HG02973 (cell line): ENCODE measurements around the gene MCTP2.

ENCODE experiments used
- ATAC-seq: cut with Tn5 transposase; IDR thresholded peaks from one replicate; pipeline ENCODE4 v1.9.1; 2021; ENCODE audit warnings: moderate library complexity; ENCODE audit not compliant: unreplicated experiment

The MCTP2 gene

DNA sequence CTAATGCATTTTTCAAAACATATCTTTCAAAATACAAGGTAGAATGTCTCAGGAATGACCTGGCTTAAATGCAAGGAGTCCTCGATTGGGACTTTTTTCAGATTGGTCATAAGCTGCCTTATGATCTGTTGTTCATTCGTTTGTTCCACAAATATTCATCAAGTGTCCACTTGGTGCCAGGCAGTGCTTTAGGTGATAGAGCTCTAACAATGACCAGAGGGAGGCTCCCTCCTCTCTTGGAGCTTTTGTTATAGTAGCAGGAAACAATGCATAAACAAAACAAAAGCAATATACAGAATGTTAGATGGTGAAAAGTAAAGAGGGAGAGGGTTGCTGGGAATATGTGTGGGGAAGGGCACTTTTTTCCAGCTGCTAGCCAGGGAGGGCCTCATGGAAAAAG lies 156.1 kb downstream of the MCTP2 start:
- ATAC-seq = no peak

DNA sequence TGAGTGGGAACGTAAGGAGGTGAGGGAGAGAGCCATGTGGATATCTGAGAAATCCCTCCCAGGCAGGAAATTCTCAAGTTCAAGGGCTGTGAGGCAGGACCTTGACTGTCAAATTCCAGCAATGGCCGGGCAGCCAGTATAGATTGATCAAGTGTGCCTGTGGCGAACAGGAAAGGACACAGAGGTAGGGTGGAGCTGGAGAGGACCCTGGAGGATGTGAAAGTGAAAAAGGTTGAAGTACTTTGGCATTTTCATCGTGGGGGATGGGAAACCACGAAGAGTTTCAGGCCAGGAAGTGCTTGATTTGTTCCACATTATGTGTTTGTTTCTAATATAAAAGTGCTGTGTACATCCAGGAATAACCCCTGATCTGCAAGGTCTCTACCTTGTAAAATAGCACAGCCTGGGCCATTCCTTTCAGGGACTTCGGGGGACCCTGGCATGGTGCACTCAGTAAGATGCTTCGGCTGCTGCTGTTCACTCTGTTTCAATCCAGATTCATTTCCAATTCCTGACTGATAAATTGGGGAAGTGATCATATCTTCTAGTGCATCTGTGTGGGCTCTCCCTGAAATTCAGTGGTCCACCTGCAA lies 156.6 kb downstream of the MCTP2 start:
- no peak for ATAC-seq

DNA sequence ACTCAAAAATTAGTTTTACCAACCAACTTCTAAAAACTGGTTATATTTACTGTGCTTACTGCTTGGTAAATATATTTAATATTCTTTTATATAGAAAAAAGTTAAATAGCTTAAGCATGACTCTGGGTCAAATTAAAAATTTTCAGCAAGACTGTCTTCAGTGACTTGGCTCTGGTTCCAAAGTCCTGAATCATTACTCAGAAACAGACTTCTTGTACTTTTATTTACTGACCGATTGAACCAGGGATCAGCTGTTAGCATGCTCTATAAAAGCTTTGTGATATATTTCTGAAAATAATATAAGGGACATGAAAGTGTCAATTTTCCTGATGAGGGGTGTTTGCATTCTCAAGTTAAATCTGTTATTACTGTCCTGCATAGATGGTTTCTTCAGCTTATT lies 164.3 kb downstream of the MCTP2 start:
- ATAC-seq = no peak

- no peak for ATAC-seq
These were observed 166.0 kb downstream of the MCTP2 start for GRCh38 chr15:94397337-94397736.

DNA sequence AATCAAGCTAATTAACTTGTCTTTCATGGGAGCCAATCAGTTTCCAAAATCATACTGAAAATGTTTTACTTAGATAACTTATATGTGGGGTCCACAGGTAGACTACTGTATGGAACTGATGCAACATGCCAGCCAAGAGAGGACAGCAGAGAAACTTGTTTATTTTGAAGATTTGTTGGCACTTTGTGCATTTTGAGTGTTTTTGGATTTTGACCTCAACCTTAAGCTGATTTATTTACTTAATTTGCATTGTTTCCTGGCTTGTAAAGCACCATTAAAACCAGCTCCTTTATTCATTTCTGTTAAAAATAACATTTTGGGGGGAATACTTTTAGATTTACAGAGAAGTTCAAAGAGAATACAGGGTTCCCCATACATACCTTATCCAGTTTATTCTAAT lies 166.6 kb downstream of the MCTP2 start:
- ATAC-seq = no peak

GRCh38 chr15:94400526-94401298 lies 169.4 kb downstream of the MCTP2 start:
- ATAC-seq = no peak

GRCh38 chr15:94403331-94403730 lies 172.0 kb downstream of the MCTP2 start:
- ATAC-seq = no peak

DNA sequence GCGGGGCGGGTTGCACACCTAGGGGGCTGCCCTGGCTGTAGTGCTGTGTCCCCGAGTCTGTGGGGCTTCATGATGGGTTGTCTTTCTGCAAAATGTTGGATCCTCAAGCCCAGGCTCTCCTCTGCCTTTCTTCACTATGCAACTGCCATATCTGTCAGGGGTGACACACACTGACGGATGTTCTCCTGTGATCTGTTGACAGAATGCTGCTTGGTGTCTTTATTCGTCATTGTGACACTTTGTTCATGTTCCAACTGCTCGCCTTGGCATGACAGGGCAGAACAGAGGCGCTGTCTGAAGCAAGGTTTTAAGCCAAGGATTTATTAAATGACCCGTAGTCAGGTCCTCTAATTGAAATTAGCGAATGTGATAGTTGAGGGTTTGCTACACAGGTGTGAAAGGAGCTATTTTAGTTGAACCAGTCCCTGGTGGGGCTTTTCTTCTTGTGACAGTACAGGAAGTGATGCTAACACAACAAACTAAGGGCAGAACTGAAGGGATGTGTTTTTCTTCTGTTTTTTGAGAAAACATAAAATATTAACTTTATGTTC lies 173.4 kb downstream of the MCTP2 start:
- ATAC-seq = no peak

DNA sequence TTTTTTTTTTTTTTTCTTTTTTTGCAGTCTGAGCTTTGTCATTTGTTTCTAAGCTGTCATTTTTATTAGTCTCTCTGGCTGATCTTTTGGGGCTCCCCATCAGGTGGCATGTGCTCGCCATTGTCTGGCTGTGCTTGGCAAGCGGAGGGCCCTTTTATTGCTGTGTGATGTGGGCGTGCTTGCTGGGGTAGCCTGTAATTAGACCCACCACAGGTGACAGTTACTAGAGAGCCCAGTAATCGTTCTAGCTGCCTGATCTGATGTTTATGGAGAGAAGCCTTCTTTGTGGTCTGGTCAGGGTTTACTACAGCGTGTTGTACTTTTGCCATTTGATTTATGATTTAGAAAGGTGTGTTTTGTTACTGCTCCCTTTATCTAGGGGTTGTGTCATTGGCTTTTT lies 179.9 kb downstream of the MCTP2 start:
- ATAC-seq = no peak

DNA sequence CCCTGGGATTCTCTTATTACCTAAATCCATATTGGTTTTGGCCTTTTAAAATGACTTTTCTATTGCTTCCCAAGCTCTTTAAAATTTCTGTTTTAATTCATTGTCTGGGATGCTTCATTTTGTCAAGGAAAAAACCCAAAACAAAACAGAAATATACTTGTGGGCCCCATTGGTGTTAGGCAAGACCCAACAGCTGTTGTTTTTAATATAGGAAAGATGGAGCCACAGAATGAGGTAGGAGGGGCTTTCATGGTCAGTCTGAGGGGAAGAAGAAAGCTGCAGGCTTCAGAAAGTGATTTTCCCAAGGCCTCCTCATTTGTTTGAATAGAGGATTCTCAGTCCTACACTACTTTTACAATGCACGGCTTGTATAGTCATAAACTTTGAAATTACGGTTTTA lies 180.5 kb downstream of the MCTP2 start:
- ATAC-seq = no peak

DNA sequence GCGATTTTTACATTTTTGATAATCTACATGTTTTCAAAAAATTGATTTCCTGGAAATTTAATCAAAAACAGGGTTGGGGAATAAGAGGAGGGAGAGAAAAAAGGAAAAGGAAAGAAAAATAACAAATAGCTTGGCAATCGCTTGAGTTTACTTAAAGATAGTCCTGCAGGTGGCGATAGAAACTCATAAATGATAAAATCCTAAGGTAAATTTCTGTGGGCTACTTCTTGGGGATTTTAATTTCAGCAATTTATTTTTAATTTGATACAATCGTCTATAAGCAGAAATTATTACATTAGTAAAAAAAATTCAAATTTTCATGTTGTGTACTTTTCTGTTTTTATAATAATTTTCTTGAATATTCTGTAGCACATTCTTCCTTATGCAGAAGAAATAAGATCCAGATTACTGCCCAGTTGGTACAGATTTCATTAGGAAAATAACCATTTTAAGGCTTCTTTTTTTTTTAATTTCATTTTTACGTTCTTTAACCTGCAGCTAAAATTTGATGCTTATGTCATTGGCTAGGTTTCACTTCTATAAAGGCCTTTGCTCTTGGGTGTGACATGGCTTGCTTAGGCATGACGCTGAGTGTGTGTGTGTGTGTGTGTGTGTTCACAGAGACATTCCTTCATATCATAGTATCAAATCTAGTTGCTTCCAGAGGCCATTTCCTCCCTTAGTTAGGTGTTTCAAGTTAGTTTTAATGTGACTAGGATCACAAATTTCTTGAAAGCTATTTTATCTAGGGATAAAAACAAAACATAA lies 181.8 kb downstream of the MCTP2 start:
- peak; percentile 82 for ATAC-seq

DNA sequence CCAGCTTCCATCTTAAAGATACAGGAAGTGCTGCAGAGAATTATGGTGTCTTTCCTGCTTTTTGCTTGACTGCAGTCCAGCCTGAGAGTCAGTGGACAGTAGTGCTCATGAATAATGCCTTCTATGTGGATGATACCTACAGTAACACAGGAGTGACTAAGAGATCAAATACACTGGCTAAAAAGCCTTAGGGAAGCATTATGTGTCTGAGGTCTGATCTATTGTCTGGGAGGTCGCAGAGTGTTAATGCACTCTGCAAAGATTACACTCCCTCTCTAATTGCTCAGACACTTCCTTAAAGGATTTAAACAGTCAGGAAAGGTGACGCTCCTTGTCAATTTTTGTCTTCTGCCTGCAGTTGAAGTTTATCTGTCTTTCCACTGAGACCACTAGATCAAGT lies 183.6 kb downstream of the MCTP2 start:
- ATAC-seq = no peak

- ATAC-seq = no peak
These were observed 184.9 kb downstream of the MCTP2 start for GRCh38 chr15:94416267-94416666.

DNA sequence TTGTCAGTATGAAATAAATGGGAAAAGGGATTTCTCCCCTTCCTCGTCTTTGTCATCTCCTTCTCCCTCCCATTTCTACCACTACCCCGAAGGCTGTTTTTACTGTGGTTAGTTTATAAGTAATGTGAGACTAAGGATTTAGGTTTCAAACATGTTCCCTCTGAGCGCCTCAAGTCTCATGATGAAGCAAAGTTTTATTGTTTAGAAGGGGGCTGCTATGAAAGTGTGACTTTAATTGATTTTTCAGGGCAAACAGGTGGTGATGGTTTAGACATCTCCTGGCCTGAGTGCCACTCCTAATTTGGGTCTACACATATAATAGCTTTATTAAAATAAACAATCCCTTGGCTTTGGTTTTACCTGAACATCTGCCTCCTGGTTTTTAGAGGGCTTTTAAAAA lies 185.5 kb downstream of the MCTP2 start:
- no peak for ATAC-seq

DNA sequence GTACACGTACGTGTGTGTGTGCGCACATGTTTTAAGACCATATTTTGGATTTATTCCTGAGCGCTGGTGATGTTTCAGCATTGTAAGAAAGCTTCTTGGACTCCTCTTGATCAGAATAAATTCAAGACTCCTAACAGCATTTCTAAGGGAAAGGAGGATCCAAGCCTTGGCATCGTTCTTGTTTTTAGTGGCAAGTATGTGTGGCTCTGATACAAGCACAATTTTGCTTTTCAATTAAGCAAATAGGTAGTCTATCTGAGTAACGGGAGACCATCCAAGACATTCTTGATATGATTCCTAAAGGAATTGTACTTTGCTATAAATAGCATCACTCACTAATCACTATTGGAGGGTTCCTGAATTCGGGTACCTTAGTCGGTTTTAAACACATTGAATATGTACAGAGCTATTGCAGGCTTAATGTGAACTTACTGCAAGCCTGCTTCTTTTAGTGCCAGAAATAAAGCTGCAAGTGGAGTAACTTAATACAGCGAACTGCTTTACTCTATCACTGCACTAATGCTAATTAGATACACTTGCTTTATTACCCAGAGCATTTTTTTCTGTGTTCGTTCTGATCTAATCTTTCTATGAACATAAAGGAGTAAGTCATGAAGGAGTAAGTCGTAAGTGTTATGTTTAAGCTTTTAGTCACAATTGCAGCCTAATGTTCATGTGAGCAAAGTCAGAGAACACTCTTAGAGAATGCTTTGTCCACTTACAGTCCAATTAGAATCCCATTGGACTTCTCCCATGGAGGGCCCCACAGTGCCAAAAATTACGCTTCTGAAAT lies 186.3 kb downstream of the MCTP2 start:
- no peak for ATAC-seq

GRCh38 chr15:94421706-94422105 lies 190.3 kb downstream of the MCTP2 start:
- no peak for ATAC-seq

DNA sequence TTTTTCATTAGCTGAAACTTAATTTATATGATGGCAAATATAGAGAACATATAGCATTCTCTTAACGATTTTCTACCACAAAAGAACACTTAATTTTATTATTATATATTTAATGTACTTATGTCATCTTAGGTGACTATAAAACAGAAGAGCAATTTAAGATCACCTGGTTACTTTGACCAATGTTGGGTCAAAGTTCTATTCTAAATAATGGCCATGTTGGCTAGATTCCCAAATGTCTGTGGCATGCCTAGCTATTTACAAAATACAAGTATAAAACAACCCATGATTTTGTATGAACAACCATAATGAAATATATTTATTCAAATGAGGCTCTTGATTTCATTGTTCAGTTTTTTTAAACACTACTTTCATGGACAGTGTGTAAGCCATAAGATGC lies 200.9 kb downstream of the MCTP2 start:
- ATAC-seq = no peak

DNA sequence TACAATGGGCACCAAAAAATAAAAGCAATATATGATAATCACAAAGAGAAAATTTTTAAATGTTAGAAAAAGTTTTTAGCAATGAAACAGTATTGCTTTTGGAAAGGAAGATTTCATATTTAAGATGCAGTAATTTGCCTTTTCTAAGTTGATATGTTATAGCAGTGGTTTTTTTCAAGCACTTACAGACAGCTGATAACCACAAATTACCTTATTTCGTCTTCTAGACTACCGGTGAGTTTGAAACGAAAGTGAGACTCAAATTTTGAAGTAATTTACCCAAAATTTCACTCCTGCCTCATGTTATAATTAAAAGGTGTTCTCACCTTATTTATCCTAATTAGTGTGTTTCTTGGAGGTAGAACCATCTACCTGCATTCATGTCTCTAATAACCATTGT lies 207.8 kb downstream of the MCTP2 start:
- no peak for ATAC-seq

GRCh38 chr15:94441760-94442159 lies 210.4 kb downstream of the MCTP2 start:
- no peak for ATAC-seq

GRCh38 chr15:94442480-94442879 lies 211.1 kb downstream of the MCTP2 start:
- ATAC-seq = no peak

DNA sequence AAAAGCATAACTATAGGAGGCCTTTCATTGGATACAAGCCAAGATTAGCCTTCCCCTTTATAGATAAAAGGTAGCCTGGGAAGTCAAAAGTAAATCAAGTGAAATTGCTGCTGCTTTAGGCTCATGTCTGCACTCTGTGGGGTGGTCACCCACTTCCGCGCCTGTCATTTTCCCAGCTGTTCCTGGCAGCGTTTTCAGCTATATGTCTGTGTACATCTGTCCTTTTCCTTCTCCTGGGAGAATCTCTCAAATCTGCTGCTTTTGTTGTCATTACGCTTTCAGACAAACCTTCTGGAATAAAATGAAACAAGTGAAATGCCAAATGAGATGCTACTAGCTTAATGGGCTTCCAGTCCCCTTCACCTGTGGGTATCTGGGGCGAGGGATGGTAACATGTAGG lies 211.8 kb downstream of the MCTP2 start:
- no peak for ATAC-seq
